ENCODE results near the gene PCDHGA9.
"Not testable (repeated sequence)": the region's sequence is repeated elsewhere in the genome, so short reads cannot be mapped to it uniquely, and the experiment has no call there.

- peak; percentile 99 for TF ChIP-seq CTCF (IDR thresholded peaks at IDR 0.05)
- not testable (repeated sequence) for TF ChIP-seq SIN3A (IDR thresholded peaks at IDR 0.05; ENCODE audit: borderline replicate concordance, insufficient read depth, low read depth, low read length); REST (IDR thresholded peaks at IDR 0.05; ENCODE audit: insufficient read depth in 1 of 2, low read depth in 2 of 2, low read length in 1 of 2)
Measured at GRCh38 chr5:141417494-141418172, 15.1 kb downstream of the PCDHGA9 start, which contains the start of gene PCDHGB7.

Measured in Panc1 (cell line).